HCEC 1CT (cell line): Measurements from ENCODE around the gene DNMT1.

Experiments
- DNase-seq: peaks from one replicate; pipeline ENCODE4 v3.0.0-alpha.2; 2017

Gene DNMT1

GRCh38 chr19:10111405-10111811, 83.3 kb downstream of the DNMT1 start, which contains the start of gene P2RY11:
Gene P2RY11 (plus strand): TSS chr19:10111693. CDS start chr19:10111722, 29 bp downstream.
- DNase-seq: no peak

- no peak for DNase-seq
Observed at GRCh38 chr19:10110972-10111317, 83.8 kb downstream of the DNMT1 start.

- DNase-seq: no peak
Observed at GRCh38 chr19:10110076-10110971, 84.4 kb downstream of the DNMT1 start.

GRCh38 chr19:10109528-10109927, 85.2 kb downstream of the DNMT1 start:
- DNase-seq: no peak

GRCh38 chr19:10107817-10108367, 86.9 kb downstream of the DNMT1 start:
- no peak for DNase-seq

- no peak for DNase-seq
Observed at GRCh38 chr19:10107254-10107653, 87.5 kb downstream of the DNMT1 start.

GRCh38 chr19:10106100-10106936, 88.4 kb downstream of the DNMT1 start, which contains the start of gene PPAN:
Gene PPAN (plus strand): TSS chr19:10106362. CDS start chr19:10106395, 33 bp downstream.
- peak; percentile 99 for DNase-seq

GRCh38 chr19:10105509-10106099, 89.1 kb downstream of the DNMT1 start:
- no peak for DNase-seq

GRCh38 chr19:10104665-10105508, 89.9 kb downstream of the DNMT1 start:
- no peak for DNase-seq

GRCh38 chr19:10104130-10104513, 90.6 kb downstream of the DNMT1 start:
- DNase-seq: no peak

GRCh38 chr19:10102787-10103236, 91.9 kb downstream of the DNMT1 start:
- DNase-seq: no peak

GRCh38 chr19:10100163-10100785, 94.5 kb downstream of the DNMT1 start:
- no peak for DNase-seq

- DNase-seq: no peak
Observed at GRCh38 chr19:10096615-10096963, 98.2 kb downstream of the DNMT1 start.

GRCh38 chr19:10095948-10096614, 98.7 kb downstream of the DNMT1 start:
- DNase-seq: peak; percentile 89

- DNase-seq: no peak
Observed at GRCh38 chr19:10095622-10095947, 99.2 kb downstream of the DNMT1 start.

GRCh38 chr19:10093295-10094186, 101.2 kb downstream of the DNMT1 start:
- DNase-seq: no peak

GRCh38 chr19:10092648-10093294, 102.0 kb downstream of the DNMT1 start:
- DNase-seq: no peak

- no peak for DNase-seq
Observed at GRCh38 chr19:10091895-10092641, 102.7 kb downstream of the DNMT1 start.

- no peak for DNase-seq
Observed at GRCh38 chr19:10091370-10091687, 103.4 kb downstream of the DNMT1 start.
